ENCODE data around the gene PANK3. TPM values are rescaled to one million over a fixed set of nuclear protein-coding genes. Genes with fewer than 3 reads are reported as not detected.

PANK3 gene
- total and polyA plus RNA-seq, 9 of the 15 experiments (the other 6 are each of a cell fraction or from before 2014, with no cell fraction given): 5.9 to 50.4 (median 29.7) TPM

- TF ChIP-seq GTF3C2 (IDR thresholded peaks at IDR 0.05; ENCODE audit: borderline replicate concordance, extremely low read depth, insufficient read length) (peak; percentile 80), ZBED1 (IDR thresholded peaks at IDR 0.05) (no peak), NR0B1 (IDR thresholded peaks at IDR 0.05; ENCODE audit: partially characterized antibody) (no peak), ID3 (CRISPR knock-in tag; IDR thresholded peaks at IDR 0.05) (no peak), ID3 (tag; IDR thresholded peaks at IDR 0.05) (peak; percentile 15; the same call in 1 of the 2 replicates), MAZ (CRISPR knock-in tag; conservative IDR thresholded peaks at IDR 0.05 in 1 of 2, IDR thresholded peaks at IDR 0.05 in 1 of 2) (peak in 1 of 2 experiments; percentile 61; a peak in 2 of 4 replicates), ZBTB40 (IDR thresholded peaks at IDR 0.05) (no peak), ZBTB40 (CRISPR knock-in tag; IDR thresholded peaks at IDR 0.05) (no peak)
These were observed at the start of gene PANK3 (continued) for GRCh38 chr5:168578538-168579487.

All from K562 (cell line).